SK-N-SH (cell line): ENCODE results near the gene UBXN10. TPM values are rescaled to one million over a fixed set of nuclear protein-coding genes. Genes with fewer than 3 reads are reported as not detected.

Experiments used
- CTCF ChIA-PET: fragments of 300-600, 350-600 bp; formaldehyde crosslinking; extraction: SDS; loops from one replicate; lab custom pipeline; 2021; lab: Yijun Ruan, JAX
- POLR2A ChIA-PET: fragments of 350-600 bp; sonication (Branson Sonifier 250); formaldehyde crosslinking; extraction: SDS; loops from one replicate; lab custom pipeline; 2020; ENCODE audit warnings: antibody characterized with exemption, inconsistent platforms; lab: Yijun Ruan, JAX
- DNase-seq: peaks from one replicate; pipeline ENCODE4 v3.0.0; 2012
- H2AFZ ChIP-seq: fragments of 200-600 bp; sonication (generic); 2 replicates; pipeline ENCODE4 v1.8.1; 2016; ENCODE audit warnings: antibody characterized with exemption, mild to moderate bottlenecking, low read depth
- H3F3A ChIP-seq: fragments of 200-600 bp; sonication (generic); replicated peaks from 2 replicates; pipeline ENCODE3; 2016; ENCODE audit warnings: antibody characterized with exemption, mild to moderate bottlenecking; ENCODE audit not compliant: insufficient read depth
- H3K27ac ChIP-seq, 2 experiments: fragments of 200-500 bp in 1 of 2; fragments of 200-600 bp in 1 of 2; sonication (Bioruptor generic) in 1 of 2; sonication (generic), shearing (Covaris generic) in 1 of 2; 2 replicates each; pipeline versions ENCODE4 v1.5.1 to v1.6.1; 2014 to 2016; ENCODE audit warnings: low read depth in 2 of 2, inconsistent platforms in 1 of 2, low read length in 1 of 2, mild to moderate bottlenecking in 1 of 2, mixed read lengths in 1 of 2
- H3K27me3 ChIP-seq: fragments of 200-600 bp; sonication (generic), shearing (Covaris generic); 2 replicates; pipeline ENCODE4 v1.6.1; 2016; ENCODE audit warnings: mixed run types; ENCODE audit not compliant: insufficient read depth
- H3K36me3 ChIP-seq, 2 experiments: fragments of 200-500 bp in 1 of 2; fragments of 200-600 bp in 1 of 2; sonication (Bioruptor generic) in 1 of 2; sonication (generic) in 1 of 2; replicated peaks in 1 of 2; 2 replicates each; pipeline versions ENCODE3 to v1.5.1; 2014 to 2016; ENCODE audit warnings: low read length in 1 of 2, mild to moderate bottlenecking in 1 of 2; ENCODE audit not compliant: insufficient read depth in 2 of 2, control insufficient read depth in 1 of 2
- H3K4me1 ChIP-seq, 2 experiments: fragments of 200-500 bp in 1 of 2; fragments of 200-600 bp in 1 of 2; sonication (Bioruptor generic) in 1 of 2; sonication (generic), shearing (Covaris generic) in 1 of 2; 2 replicates each; pipeline versions ENCODE4 v1.5.1 to v1.6.1; 2014 to 2016; ENCODE audit warnings: low read depth in 1 of 2, low read length in 1 of 2, mixed run types in 1 of 2; ENCODE audit not compliant: insufficient read depth in 2 of 2, control insufficient read depth in 1 of 2
- H3K4me2 ChIP-seq: fragments of 200-600 bp; sonication (generic), shearing (Covaris generic); 2 replicates; pipeline ENCODE4 v1.6.1; 2017; ENCODE audit warnings: mixed run types
- H3K4me3 ChIP-seq, 2 experiments: fragments of 200-500 bp in 1 of 2; fragments of 200-600 bp in 1 of 2; sonication (Bioruptor generic) in 1 of 2; sonication (generic), shearing (Covaris generic) in 1 of 2; 2 replicates each; pipeline versions ENCODE4 v1.5.1 to v1.8.1; 2014 to 2016; ENCODE audit warnings: low read depth in 2 of 2, inconsistent platforms in 1 of 2, low read length in 1 of 2, mild to moderate bottlenecking in 1 of 2, mixed read lengths in 1 of 2, moderate library complexity in 1 of 2
- H3K79me2 ChIP-seq: fragments of 200-600 bp; sonication (generic); 2 replicates; pipeline ENCODE4 v1.8.1; 2017; ENCODE audit warnings: mild to moderate bottlenecking; ENCODE audit not compliant: insufficient read depth
- H3K9ac ChIP-seq: fragments of 200-600 bp; sonication (generic); 2 replicates; pipeline ENCODE4 v1.6.1; 2017; ENCODE audit warnings: mixed run types
- H3K9me2 ChIP-seq: fragments of 200-600 bp; sonication (generic); 2 replicates; pipeline ENCODE4 v1.6.1; 2017; ENCODE audit warnings: mixed run types
- H3K9me3 ChIP-seq: fragments of 200-600 bp; sonication (generic); 2 replicates; pipeline ENCODE4 v1.6.1; 2017; ENCODE audit warnings: mixed run types, mild to moderate bottlenecking, moderate library complexity
- H4K20me1 ChIP-seq: fragments of 200-600 bp; sonication (generic); 2 replicates; pipeline ENCODE4 v1.6.1; 2017; ENCODE audit warnings: mild to moderate bottlenecking, mixed run types; ENCODE audit not compliant: insufficient read depth
- FOSL2 ChIP-seq: IDR thresholded peaks from 2 replicates; pipeline ENCODE4 v1.4.0; 2012; ENCODE audit warnings: low read depth, mild to moderate bottlenecking, moderate library complexity, borderline replicate concordance
- FOXM1 ChIP-seq: IDR thresholded peaks from 2 replicates; pipeline ENCODE4 v1.4.0; 2012; ENCODE audit warnings: low read depth, mild to moderate bottlenecking
- GATA2 ChIP-seq: sonication (generic); formaldehyde crosslinking; IDR thresholded peaks from 2 replicates; pipeline ENCODE4 v1.5.0; 2020; ENCODE audit warnings: mild to moderate bottlenecking, missing genetic modification reagents
- MEF2A ChIP-seq: IDR thresholded peaks from 2 replicates; pipeline ENCODE4 v1.4.0; 2012; ENCODE audit warnings: low read depth, borderline replicate concordance
- MXI1 ChIP-seq: IDR thresholded peaks from 2 replicates; pipeline ENCODE4 v1.6.1; 2012; ENCODE audit warnings: mild to moderate bottlenecking, low read depth, low read length, improper control_type of control experiment
- NRF1 ChIP-seq: IDR thresholded peaks from 2 replicates; pipeline ENCODE4 v1.6.1; 2012; ENCODE audit warnings: low read depth, mild to moderate bottlenecking, low read length
- RCOR1 ChIP-seq: fragments of 150-350 bp; IDR thresholded peaks from 2 replicates; pipeline ENCODE4 v1.6.1; 2017; ENCODE audit warnings: antibody characterized with exemption, low read length
- RFX5 ChIP-seq: IDR thresholded peaks from 2 replicates; pipeline ENCODE4 v1.6.1; 2012; ENCODE audit warnings: mild to moderate bottlenecking, improper control_type of control experiment, low read length
- RXRA ChIP-seq: IDR thresholded peaks from 2 replicates; pipeline ENCODE4 v1.4.0; 2012; ENCODE audit warnings: low read depth, mild to moderate bottlenecking, borderline replicate concordance
- SIN3A ChIP-seq: IDR thresholded peaks from 2 replicates; pipeline ENCODE4 v1.6.1; 2012; ENCODE audit warnings: low read depth, mild to moderate bottlenecking, low read length, moderate library complexity, borderline replicate concordance
- SMC3 ChIP-seq: IDR thresholded peaks from 2 replicates; pipeline ENCODE4 v1.6.1; 2012; ENCODE audit warnings: low read depth, low read length, improper control_type of control experiment
- TAF1 ChIP-seq: IDR thresholded peaks from 2 replicates; pipeline ENCODE4 v1.6.1; 2012; ENCODE audit warnings: low read depth, mild to moderate bottlenecking, low read length, moderate library complexity, borderline replicate concordance
- USF1 ChIP-seq: IDR thresholded peaks from 2 replicates; pipeline ENCODE4 v1.4.0; 2012; ENCODE audit warnings: low read depth, borderline replicate concordance
- WGBS: methylation state at CpG from one replicate; pipeline ENCODE4 v1.1.6; 2017; ENCODE audit warnings: low lambda C conversion rate; 5-methylcytosine and 5-hydroxymethylcytosine counted together
- polyA plus RNA-seq, 3 experiments: library from polyadenylated mRNA; depleted of rRNA; stranded (reverse); fragments of >200 nt; gene quantifications; 2 replicates each; pipeline ENCODE4 v1.2.3, GENCODE V29; 2012
- TF ChIP-seq, protein P1 (sequence below): fragments of 150-350 bp; IDR thresholded peaks from 2 replicates; pipeline ENCODE4 v1.6.1; 2016; ENCODE audit warnings: mild to moderate bottlenecking, low read depth, low read length
- TF ChIP-seq, protein P2 (sequence below): IDR thresholded peaks from 2 replicates; pipeline ENCODE4 v1.4.0; 2012; ENCODE audit warnings: low read depth

The UBXN10 gene
- polyA plus RNA-seq, 1 of the 3 experiments (the other 2 are of a cell fraction): not detected

DNA sequence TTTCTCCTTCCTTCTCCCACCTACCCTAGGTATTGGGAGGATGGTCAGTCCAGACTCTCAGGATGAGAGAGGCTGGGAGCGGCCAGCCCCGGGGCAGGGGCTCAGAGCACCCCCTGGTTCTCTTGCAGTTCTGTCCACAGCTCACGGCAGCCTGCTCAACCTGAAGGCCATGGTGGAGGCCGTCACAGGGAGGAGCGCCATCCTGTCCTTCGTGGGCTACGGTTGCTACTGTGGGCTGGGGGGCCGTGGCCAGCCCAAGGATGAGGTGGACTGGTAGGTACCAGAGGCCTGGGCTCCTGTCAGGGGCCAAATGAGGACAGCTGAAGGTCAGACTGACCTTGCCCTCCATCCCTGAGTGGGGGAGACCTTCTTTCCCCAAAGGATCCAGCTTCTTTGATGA is 42.6 kb upstream of the UBXN10 start:
- no peak overlapping the region for H3K9ac ChIP-seq
- no peak overlapping the region for H3K4me3 ChIP-seq
- H4K20me1 ChIP-seq: no peaks in the 10 kb centered on the region
- H3K9me3 ChIP-seq: no peaks in the 10 kb centered on the region
- H3F3A ChIP-seq: no peaks in the 10 kb centered on the region
- DNase-seq: no peak
- no peaks in the 10 kb centered on the region; the same call in 1 of the 2 replicates for H3K27me3 ChIP-seq
- no peak overlapping the region for H3K4me2 ChIP-seq
- H3K4me1 ChIP-seq: no peaks in the 10 kb centered on the region
- no peak overlapping the region for H3K27ac ChIP-seq
- ChIA-PET CTCF (interaction anchor here (0.8 to 3.5 kb wide), 4 partner anchors 9 to 351 kb away, joined by 3 to 29 read pairs (median 8); no protein-coding TSS in a partner anchor), POLR2A (no interaction called here)
- no peaks in the 10 kb centered on the region for H3K36me3 ChIP-seq
- 85% methylated on average over 5 of the region's 8 CpGs for WGBS
- TF ChIP-seq RFX5 (no peak), SMC3 (no peak), RXRA (no peak), MXI1 (no peak), GATA2 (no peak), FOSL2 (no peak), RCOR1 (no peak), TAF1 (no peak), FOXM1 (no peak), SIN3A (no peak), MEF2A (no peak)
- TF ChIP-seq, protein P1, sequence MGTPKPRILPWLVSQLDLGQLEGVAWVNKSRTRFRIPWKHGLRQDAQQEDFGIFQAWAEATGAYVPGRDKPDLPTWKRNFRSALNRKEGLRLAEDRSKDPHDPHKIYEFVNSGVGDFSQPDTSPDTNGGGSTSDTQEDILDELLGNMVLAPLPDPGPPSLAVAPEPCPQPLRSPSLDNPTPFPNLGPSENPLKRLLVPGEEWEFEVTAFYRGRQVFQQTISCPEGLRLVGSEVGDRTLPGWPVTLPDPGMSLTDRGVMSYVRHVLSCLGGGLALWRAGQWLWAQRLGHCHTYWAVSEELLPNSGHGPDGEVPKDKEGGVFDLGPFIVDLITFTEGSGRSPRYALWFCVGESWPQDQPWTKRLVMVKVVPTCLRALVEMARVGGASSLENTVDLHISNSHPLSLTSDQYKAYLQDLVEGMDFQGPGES: no peak
- TF ChIP-seq, protein P2, sequence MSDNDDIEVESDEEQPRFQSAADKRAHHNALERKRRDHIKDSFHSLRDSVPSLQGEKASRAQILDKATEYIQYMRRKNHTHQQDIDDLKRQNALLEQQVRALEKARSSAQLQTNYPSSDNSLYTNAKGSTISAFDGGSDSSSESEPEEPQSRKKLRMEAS: no peak
- H2AFZ ChIP-seq: no peak overlapping the region
- no peaks in the 10 kb centered on the region for H3K79me2 ChIP-seq
- H3K9me2 ChIP-seq: no peaks in the 10 kb centered on the region

GRCh38 chr1:20143734-20144565 is 41.9 kb upstream of the UBXN10 start:
- no peaks in the 10 kb centered on the region for H3K9me3 ChIP-seq
- H3K27ac ChIP-seq: no peak overlapping the region
- WGBS: 50% methylated on average over 12 of the region's 13 CpGs
- no peaks in the 10 kb centered on the region for H3F3A ChIP-seq
- H3K9me2 ChIP-seq: no peaks in the 10 kb centered on the region
- H3K36me3 ChIP-seq: no peaks in the 10 kb centered on the region
- no peaks in the 10 kb centered on the region; the same call in 1 of the 2 replicates for H3K27me3 ChIP-seq
- no peaks in the 10 kb centered on the region for H3K79me2 ChIP-seq
- TF ChIP-seq USF1: no peak
- no peak for TF ChIP-seq NRF1
- TF ChIP-seq RCOR1: no peak
- no peak overlapping the region for H3K4me2 ChIP-seq
- H3K9ac ChIP-seq: no peak overlapping the region
- POLR2A ChIA-PET: no interaction called here
- no peak overlapping the region for H2AFZ ChIP-seq
- H4K20me1 ChIP-seq: no peaks in the 10 kb centered on the region
- no peak overlapping the region for H3K4me3 ChIP-seq
- CTCF ChIA-PET: interaction anchor here (0.8 to 3.5 kb wide), 3 partner anchors 9 to 351 kb away, joined by 3 to 29 read pairs (median 11); no protein-coding TSS in a partner anchor
- H3K4me1 ChIP-seq: no peaks in the 10 kb centered on the region
- no peak for DNase-seq
